GM13977 (cell line): ENCODE data around the gene PAPOLA.

Experiments
- DNase-seq: peaks from one replicate; pipeline ENCODE4 v3.0.0; 2012; ENCODE audit warnings: low spot score
- CTCF ChIP-seq: IDR thresholded peaks from 2 replicates; pipeline ENCODE4 v1.5.1; 2012; ENCODE audit warnings: mild to moderate bottlenecking, control low read depth; ENCODE audit not compliant: insufficient read depth; ENCODE audit errors: extremely low read depth, missing control alignments
- in situ Hi-C: fragments of 300-500 bp; cut with MboI; formaldehyde crosslinking; loops from one replicate; pipeline ENCODE4 v1.12.0; 2022; ENCODE audit warnings: low sequenced_read_pairs, low pct_unique_long_range_greater_than_20kb, mixed read lengths, inconsistent platforms; ENCODE audit not compliant: unreplicated experiment

Gene PAPOLA

GRCh38 chr14:96501740-96502620, at the start of gene PAPOLA:
Gene PAPOLA (plus strand): TSS chr14:96502382. CDS start chr14:96502593, 211 bp downstream.
- in situ Hi-C loops = no loop called here
- TF ChIP-seq CTCF = peak; percentile 24
- DNase-seq = peak; percentile 95

DNA sequence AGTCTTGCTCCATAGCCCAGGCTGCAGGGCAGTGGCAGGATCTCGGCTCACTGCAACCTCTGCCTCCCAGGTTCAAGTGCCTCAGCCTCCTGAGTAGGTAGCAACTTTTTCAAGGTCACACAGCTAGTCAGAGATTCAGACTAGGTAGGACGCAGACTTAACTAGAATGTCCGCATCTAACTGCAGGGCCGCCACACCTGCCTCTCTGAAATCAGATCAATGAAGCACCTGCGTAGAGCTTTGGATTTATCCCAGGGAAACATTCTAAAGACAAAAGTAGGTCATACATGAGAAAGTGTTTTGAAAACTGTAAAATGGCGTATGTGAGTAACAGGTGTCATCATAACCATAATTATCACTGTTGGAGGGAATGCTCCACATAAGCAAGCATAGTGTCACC, 49.5 kb upstream of the PAPOLA start:
- in situ Hi-C loops = no loop called here
- no peak for TF ChIP-seq CTCF
- no peak for DNase-seq

DNA sequence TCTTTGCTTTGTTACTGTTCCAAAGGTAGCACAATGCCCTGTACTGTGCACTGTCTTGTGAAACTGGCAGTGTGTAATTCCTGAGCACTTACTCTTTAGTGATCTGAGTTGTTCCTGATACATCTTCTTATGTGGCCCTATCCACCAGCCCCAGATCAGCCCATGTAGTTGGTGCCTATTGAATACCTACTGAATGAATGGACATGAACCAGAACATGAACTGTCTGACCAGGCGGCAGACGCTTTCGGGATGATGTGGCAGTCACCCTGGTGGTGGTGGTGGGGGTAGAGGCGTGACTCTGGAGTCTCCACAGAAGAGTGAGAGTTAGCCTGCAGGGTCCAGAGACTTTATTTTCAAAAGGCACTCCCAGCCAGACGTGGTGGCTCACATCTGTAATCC, 46.6 kb upstream of the PAPOLA start:
- no peak for DNase-seq
- in situ Hi-C loops = no loop called here
- no peak for TF ChIP-seq CTCF

GRCh38 chr14:96459851-96460250, 42.3 kb upstream of the PAPOLA start:
- in situ Hi-C loops = no loop called here
- no peak for TF ChIP-seq CTCF
- no peak for DNase-seq

- in situ Hi-C loops = no loop called here
- DNase-seq = no peak
These were observed 40.0 kb upstream of the PAPOLA start for GRCh38 chr14:96461950-96462798.

More at GRCh38 chr14:96461950-96462798, 40.0 kb upstream of the PAPOLA start:
- no peak for TF ChIP-seq CTCF
